Smooth muscle cell (in vitro differentiated cells): ENCODE measurements around the gene OSCP1. TPM values are rescaled to one million over a fixed set of nuclear protein-coding genes. Genes with fewer than 3 reads are reported as not detected.

Source experiments
- DNase-seq: peaks from one replicate; lab custom pipeline; 2025; ENCODE audit not compliant: unreplicated experiment; lab: John Stamatoyannopoulos, UW
- H2AFZ ChIP-seq: fragments of 200-600 bp; sonication (generic); 2 replicates; pipeline ENCODE4 v1.6.0; 2016; ENCODE audit warnings: antibody characterized with exemption, low read depth, mild to moderate bottlenecking
- H3F3A ChIP-seq: fragments of 200-600 bp; sonication (generic); 2 replicates; pipeline ENCODE4 v1.6.0; 2017; ENCODE audit warnings: antibody characterized with exemption, low read depth
- H3K27ac ChIP-seq: fragments of 200-600 bp; sonication (generic); 2 replicates; pipeline ENCODE4 v1.5.1; 2016; ENCODE audit warnings: low read depth, mild to moderate bottlenecking
- H3K27me3 ChIP-seq: fragments of 200-600 bp; sonication (generic); 2 replicates; pipeline ENCODE4 v1.6.1; 2016; ENCODE audit warnings: low read depth, mild to moderate bottlenecking
- H3K36me3 ChIP-seq: fragments of 200-600 bp; sonication (generic); 2 replicates; pipeline ENCODE4 v1.5.1; 2016; ENCODE audit warnings: low read depth
- H3K4me1 ChIP-seq: fragments of 200-600 bp; sonication (generic); 2 replicates; pipeline ENCODE4 v1.5.1; 2016; ENCODE audit warnings: low read depth
- H3K4me2 ChIP-seq: fragments of 200-600 bp; sonication (generic); 2 replicates; pipeline ENCODE4 v1.6.0; 2016; ENCODE audit warnings: mild to moderate bottlenecking
- H3K4me3 ChIP-seq: fragments of 200-600 bp; sonication (generic); 2 replicates; pipeline ENCODE4 v1.5.1; 2016; ENCODE audit warnings: mild to moderate bottlenecking
- H3K79me2 ChIP-seq: fragments of 200-600 bp; sonication (generic); 2 replicates; pipeline ENCODE4 v1.6.0; 2016; ENCODE audit warnings: low read depth, mild to moderate bottlenecking
- H3K9ac ChIP-seq: fragments of 200-600 bp; sonication (generic); 2 replicates; pipeline ENCODE4 v1.6.0; 2016; ENCODE audit warnings: low read depth
- H3K9me3 ChIP-seq: fragments of 200-600 bp; sonication (generic); replicated peaks from 2 replicates; pipeline ENCODE4 v1.5.1; 2016; ENCODE audit warnings: low read depth
- H4K20me1 ChIP-seq: fragments of 200-600 bp; sonication (generic); 2 replicates; pipeline ENCODE4 v1.6.0; 2016; ENCODE audit warnings: low read depth
- WGBS: methylation state at CpG from one replicate; pipeline ENCODE4 v1.1.7; 2016; ENCODE audit warnings: low lambda C conversion rate; 5-methylcytosine and 5-hydroxymethylcytosine counted together
- polyA plus RNA-seq: library from polyadenylated mRNA; unstranded; fragments of >200 nt; fragmentation: Nextera tagmentation; extraction: Ambion mirVana; gene quantifications from 2 replicates; pipeline ENCODE4 v1.2.1, GENCODE V29; 2016
- total RNA-seq: library from RNA; depleted of rRNA; stranded (reverse); fragments of >200 nt; gene quantifications from 2 replicates; pipeline ENCODE4 v1.2.3, GENCODE V29; 2014
- TF ChIP-seq, protein P1 (sequence below): fragments of 200-600 bp; sonication (generic); IDR thresholded peaks from 2 replicates; pipeline ENCODE4 v1.5.1; 2017; ENCODE audit warnings: borderline replicate concordance, mild to moderate bottlenecking, antibody characterized with exemption; ENCODE audit not compliant: insufficient read depth, poor library complexity, severe bottlenecking

OSCP1 gene
- total and polyA plus RNA-seq, 2 experiments from 2014 or later = 10.7 to 13.5 TPM

DNA sequence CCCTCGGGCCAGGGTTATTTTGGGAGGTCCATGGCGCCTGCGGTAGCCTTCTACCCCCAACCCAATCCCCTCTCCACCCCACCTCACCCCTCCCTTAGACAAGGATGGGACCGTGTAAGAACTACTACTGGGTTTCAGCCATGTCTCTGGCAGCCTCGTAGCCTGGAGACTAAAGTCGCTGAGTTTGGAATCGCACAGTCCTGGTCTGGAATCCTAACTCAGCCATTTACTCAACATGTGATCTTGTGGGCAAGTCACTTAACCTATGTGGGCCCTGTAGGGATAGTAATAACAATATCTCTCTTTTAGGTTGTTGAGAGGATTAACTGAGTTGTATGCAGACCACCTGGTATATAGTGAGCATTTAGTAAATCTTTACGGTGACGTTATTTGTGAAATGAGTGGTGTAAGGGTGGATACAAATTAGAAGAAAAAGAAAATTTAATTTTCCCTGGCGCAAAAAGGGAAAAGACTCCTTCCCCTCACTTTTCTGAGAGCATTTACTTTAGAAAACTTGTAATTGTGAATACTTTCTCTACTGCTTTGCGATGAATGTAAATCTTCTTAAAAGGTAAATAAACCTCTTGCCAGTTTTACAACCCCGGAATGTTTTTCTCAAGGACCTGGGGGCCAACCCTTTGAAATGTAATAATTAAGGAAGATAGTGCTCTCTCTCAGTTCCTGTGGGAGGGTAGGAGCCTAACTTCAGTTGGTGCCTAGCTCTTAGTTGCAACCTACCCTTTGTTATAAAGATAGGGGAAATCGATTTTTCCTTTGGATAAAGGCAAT lies 14.5 kb upstream of the OSCP1 start:
- peaks cover 4% of the 10 kb centered on the region for H3F3A ChIP-seq
- H3K9ac ChIP-seq = peak overlapping the region; percentile 94
- H3K4me3 ChIP-seq = peak overlapping the region; percentile 99
- peaks cover 14% of the 10 kb centered on the region for H3K4me1 ChIP-seq
- H3K4me2 ChIP-seq = peak overlapping the region; percentile 87
- TF ChIP-seq, protein P1, sequence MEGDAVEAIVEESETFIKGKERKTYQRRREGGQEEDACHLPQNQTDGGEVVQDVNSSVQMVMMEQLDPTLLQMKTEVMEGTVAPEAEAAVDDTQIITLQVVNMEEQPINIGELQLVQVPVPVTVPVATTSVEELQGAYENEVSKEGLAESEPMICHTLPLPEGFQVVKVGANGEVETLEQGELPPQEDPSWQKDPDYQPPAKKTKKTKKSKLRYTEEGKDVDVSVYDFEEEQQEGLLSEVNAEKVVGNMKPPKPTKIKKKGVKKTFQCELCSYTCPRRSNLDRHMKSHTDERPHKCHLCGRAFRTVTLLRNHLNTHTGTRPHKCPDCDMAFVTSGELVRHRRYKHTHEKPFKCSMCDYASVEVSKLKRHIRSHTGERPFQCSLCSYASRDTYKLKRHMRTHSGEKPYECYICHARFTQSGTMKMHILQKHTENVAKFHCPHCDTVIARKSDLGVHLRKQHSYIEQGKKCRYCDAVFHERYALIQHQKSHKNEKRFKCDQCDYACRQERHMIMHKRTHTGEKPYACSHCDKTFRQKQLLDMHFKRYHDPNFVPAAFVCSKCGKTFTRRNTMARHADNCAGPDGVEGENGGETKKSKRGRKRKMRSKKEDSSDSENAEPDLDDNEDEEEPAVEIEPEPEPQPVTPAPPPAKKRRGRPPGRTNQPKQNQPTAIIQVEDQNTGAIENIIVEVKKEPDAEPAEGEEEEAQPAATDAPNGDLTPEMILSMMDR = no peak
- H3K27ac ChIP-seq = peak overlapping the region; percentile 97
- H3K9me3 ChIP-seq = no peaks in the 10 kb centered on the region
- H3K27me3 ChIP-seq = no peaks in the 10 kb centered on the region
- H4K20me1 ChIP-seq = no peaks in the 10 kb centered on the region
- WGBS = 14% methylated on average over 13 of the region's 13 CpGs
- H3K36me3 ChIP-seq = peaks cover 5% of the 10 kb centered on the region
- H2AFZ ChIP-seq = peak overlapping the region; percentile 60
- H3K79me2 ChIP-seq = peaks cover 14% of the 10 kb centered on the region
- no peak for DNase-seq

DNA sequence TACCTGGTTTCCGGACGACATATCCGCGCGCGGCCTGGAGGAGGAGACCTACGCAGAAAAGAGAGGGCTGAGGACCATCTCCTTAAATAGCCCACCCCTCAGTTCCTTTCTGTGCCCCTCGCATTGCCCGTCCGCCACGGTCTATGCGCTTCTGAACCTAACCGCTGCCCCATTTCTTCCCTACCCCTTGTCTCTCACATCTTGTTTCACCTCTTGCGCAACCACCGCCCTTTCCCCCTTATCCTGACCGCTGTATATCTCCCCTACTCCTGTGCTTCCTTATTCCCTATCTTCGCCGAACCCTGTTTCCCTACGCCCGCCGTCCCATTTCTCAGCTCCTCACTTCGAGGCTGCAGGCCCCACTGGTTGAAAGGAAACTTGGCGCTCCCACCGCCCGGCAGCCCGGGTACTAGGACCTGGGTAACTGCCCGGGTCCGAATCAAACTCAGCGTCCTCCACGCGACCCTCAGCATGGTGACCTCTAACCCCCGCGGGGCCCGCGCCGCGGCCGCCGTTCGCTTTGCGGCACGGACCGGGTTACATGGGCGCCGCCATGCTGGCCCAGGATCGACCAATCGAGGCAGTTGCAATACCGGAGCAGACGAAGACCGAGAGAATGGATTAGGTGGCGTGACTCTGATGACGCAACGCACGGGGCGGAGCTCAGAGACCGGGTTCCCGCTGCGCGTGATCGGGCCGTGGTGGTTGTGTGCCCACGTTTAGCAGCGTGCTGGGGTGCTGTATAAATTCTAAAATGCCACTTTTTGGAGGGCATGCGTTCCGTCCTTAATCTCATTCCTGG lies 13.8 kb upstream of the OSCP1 start, which contains the start of gene MRPS15:
Gene MRPS15, minus strand, starts transcription at position 582 of the 802 bp plus-strand sequence. Its CDS starts 109 bp downstream, at position 473.
- H4K20me1 ChIP-seq = no peaks in the 10 kb centered on the region
- H3F3A ChIP-seq = peaks cover 4% of the 10 kb centered on the region
- TF ChIP-seq, protein P1 = no peak
- no peaks in the 10 kb centered on the region for H3K27me3 ChIP-seq
- H3K9ac ChIP-seq = peak within 1 kb of the TSS; percentile 94
- peak; percentile 80 for DNase-seq
- H3K4me3 ChIP-seq = peak within 1 kb of the TSS; percentile 99
- H3K27ac ChIP-seq = peak within 1 kb of the TSS; percentile 97
- peak within 1 kb of the TSS; percentile 89 for H2AFZ ChIP-seq
- H3K4me1 ChIP-seq = peaks cover 14% of the 10 kb centered on the region
- peaks cover 5% of the 10 kb centered on the region for H3K36me3 ChIP-seq
- H3K9me3 ChIP-seq = no peaks in the 10 kb centered on the region
- peak within 1 kb of the TSS; percentile 87 for H3K4me2 ChIP-seq
- under 1% methylated on average over 64 of the region's 65 CpGs for WGBS
- H3K79me2 ChIP-seq = peaks cover 14% of the 10 kb centered on the region

DNA sequence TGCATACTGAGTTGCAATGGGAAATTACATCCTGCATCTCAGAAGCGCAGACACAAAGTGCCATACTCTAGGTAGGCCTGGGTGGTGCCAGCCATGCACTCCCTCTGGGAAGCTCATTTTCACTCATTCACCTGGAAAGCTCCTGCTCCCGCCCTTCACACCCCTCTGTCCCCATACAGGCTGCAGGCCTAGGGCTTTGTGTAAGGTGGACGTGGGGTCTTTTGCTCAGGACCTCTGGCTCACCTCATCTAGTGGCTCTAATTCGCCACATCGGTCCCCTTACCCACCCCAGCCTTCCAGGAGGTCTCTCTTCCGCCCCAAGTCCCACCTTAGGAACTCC lies 13.2 kb upstream of the OSCP1 start:
- Histone ChIP-seq H3K36me3 (peaks cover 5% of the 10 kb centered on the region), H3K4me2 (peak overlapping the region; percentile 87), H3K27ac (peak overlapping the region; percentile 97), H3F3A (peaks cover 4% of the 10 kb centered on the region), H3K27me3 (no peaks in the 10 kb centered on the region), H3K79me2 (peaks cover 14% of the 10 kb centered on the region), H2AFZ (peak overlapping the region; percentile 89), H3K9me3 (no peaks in the 10 kb centered on the region), H3K4me1 (peaks cover 14% of the 10 kb centered on the region), H3K4me3 (peak overlapping the region; percentile 99), H4K20me1 (no peaks in the 10 kb centered on the region), H3K9ac (peak overlapping the region; percentile 94)
- 10% methylated on average over 6 of the region's 6 CpGs for WGBS
- TF ChIP-seq, protein P1 = no peak
- no peak for DNase-seq
